GDM1 (cell line): ENCODE measurements around the gene CGB3.
"Not testable (repeated sequence)": the region's sequence is repeated elsewhere in the genome, so short reads cannot be mapped to it uniquely, and the experiment has no call there.

ENCODE experiments used
- DNase-seq: peaks from one replicate; lab custom pipeline; 2025; lab: John Stamatoyannopoulos, UW

CGB3 gene

DNA sequence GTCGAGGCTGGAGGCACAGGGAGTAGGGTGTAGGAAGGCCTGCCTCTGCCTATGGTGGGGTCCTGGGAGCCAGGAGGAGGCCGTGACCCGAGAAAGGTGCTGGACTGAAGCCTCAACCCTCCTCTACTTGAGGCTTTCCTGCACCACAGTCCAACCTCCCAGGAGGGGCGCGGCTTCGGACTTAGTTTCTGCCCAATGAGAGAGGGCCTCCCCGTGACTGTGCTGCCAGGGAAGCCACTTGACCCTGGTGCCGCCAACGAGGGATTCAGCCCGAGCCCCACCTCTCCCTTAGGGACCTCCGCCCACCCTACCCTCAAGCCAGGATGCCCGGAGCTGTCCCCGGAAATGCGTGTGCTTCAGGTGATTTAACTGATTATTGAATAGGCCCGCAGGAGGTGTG lies at the start of gene CGB3:
Gene CGB3 (minus strand): TSS at position 101 of the 400 bp plus-strand sequence. CDS start 362 bp downstream, outside the sequence.
- DNase-seq = not testable (repeated sequence)

DNA sequence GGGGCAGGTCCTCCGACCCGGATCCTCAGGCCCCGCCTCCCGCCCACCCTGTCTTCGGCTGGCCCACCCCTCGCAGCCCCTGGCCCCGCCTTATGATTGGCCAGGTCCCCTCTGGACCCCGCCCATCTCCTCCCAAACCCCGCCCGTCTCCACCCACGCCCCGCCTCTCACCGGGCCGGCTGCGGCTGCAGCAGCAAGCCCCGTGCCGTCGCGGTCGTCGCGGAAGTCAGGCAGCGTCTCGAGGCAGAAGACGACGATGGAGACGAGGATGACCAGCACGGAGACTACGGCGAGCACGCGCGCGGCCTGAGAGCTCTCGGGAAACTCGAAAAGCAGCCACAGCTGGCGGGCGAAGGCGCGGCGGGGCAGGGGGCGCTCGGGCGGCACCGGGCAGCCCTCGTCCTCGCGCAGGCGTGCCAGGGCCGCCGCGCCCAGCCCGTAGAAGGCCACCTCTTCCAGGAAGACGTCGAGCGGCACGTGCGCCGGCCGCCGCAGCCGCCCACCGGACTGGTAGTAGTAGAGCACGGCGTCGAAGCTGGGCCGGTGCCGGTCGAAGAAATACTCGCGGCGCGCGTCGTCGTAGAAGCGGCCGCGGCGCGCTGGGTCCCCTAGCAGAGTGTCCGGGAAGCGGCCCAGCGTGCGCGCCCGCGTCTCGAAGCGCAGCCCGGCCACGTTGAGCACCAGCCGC lies 47.9 kb upstream of the CGB3 start:
- DNase-seq = no peak

DNA sequence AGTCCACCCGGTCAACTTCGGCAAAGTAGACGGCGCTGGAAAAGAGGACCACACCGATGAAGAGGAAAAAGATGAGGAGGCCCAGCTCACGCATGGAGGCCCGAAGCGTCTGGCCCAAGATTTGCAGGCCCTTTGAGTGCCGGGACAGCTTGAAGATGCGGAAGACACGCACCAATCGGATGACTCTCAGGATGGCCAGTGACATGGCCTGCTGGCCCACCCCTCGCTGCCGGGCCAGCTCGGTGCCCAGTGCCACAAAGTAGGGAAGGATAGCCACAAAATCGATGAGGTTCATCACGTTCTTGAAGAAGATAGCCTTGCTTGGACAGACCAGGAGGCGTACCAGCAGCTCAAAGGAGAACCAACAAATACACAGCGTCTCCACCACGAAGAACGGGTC lies 46.3 kb upstream of the CGB3 start:
- no peak for DNase-seq

DNA sequence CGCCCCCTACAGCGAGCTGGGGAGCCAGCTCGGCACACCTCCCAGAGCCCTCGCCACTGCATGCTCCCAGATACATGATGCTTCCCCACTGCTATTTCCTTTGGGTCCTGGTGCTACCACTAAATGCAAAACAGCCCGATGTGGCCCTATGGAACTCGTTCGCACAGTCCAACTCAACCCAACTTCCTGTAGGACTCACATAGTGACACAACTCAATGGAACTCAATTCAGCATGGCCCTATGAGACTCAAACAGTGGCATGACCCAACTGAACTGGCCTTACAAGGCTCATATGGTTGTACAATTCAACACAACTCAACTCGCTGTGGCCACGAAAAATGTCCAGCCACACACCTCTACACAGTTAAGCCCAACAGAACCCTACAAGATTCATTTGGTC lies 44.9 kb upstream of the CGB3 start:
- no peak for DNase-seq

DNA sequence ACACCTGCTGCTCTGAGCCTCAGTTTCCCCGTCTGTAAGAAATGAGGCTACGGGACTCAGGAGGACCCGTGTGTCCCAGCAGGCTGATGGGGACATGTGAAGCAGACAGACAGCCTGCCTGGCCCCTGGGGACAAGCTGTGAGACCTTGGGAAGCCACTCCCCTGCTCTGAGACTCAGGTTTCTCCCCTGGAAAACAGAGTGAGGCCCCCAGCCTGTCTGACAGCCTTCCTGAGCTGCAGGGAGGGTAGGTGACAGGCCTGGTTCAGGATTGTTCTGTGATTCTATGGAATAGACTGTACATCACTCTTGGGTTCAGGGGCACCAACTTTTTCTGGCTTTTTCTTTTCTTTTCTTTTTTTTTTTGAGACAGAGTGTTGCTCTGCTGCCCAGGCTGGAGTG lies 43.4 kb upstream of the CGB3 start:
- no peak for DNase-seq

DNA sequence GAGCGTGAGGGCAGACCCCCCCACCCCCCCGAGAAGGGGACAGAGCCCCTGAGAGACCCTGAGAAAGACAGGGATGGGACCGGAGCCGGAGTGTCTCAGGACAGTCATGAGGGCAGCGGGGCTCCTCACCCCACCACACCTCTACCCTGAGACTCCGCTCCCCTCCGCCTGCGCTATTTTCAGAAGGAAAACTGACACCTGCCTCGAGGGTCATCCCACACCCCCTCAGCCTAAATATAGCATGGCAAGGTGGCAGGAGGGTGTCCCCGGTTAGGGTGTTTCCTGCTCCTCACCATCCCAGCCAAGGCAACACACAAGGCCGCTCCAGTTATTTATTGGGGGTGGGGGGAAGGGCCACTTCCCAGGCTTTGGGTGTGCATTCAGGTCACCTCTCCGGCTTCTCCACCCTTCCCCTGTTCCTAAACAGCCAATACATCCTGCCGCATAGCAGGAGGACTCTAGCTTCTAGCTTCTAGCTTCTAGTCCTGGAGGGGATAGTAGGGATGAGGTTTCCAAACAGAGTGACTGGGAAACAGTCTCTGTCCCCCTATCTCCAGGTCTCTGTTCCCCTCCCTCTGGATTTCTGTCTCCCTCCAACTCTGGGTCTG lies 41.9 kb upstream of the CGB3 start:
- DNase-seq = no peak

DNA sequence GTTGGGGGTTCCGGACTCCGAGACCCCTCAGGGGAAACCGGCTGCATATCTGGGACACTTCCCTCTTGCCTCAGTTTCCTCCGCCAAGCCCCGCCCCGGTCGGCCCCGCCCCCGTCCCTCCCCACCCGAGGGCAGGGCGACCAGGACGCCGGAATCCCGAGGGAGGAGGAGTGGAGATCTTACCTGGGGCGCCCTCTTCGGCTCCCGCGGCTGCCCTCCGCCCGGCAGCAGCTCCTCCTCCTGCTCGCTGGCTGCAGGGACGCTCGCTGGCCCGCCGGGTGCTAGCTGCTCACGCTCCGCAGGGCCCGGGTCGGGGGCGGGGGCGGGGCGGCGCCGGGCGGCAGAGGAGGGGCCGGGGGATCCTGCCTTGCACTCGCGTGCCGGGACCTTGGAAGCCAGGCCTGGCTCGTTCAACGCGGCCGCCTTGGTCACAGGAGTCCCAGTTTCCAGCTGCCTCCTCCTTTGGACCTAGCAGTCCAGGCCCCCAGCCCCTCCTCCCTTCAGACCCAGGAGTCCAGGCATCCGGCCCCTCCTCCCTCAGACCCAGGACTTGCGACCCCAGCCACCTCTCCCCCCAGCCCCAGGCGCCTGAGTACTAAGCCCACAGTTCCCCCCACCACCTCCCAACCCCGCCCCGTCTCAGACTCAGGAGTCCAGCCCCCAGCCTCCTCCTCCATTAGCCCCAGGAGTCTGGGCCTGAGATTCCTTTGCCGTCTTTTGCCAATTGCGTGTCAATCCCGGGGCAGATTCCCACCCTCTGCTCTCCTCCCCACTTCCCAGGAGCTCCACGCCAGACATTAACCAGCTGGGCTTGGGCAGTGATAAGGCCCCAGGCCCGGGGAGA lies 40.9 kb upstream of the CGB3 start, which contains the start of gene NTF4:
Gene NTF4 (minus strand): TSS at position 51 of the 844 bp plus-strand sequence. CDS start 2,821 bp downstream, outside the sequence.
- DNase-seq = no peak

DNA sequence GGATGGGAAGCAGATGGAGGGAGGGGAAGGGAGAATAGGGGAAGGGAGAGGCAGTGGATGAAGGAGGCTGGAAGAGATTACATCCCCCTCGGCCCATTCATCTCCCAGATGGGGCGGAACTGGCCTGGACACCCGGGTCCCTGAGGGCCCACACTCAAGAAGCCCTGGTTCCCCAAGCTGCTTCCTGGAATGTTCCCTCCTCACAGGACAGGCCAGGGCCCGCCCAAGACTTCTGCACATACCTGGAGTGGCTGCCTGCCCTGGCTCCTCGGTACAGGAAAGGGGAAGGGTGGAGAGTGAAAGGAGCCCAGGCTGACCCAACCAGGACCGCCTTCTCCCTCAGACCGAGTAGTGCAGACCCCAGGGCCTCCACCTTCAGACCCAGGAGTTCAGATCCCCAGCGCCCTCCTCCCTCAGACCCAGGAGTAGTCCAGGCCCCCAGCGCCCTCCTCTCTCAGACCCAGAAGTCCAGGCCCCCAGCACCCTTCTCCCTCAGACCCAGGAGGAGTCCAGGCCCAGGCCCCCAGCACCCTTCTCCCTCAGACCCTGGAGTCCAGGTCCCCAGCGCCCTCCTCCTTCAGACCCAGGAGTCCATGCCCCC lies 40.0 kb upstream of the CGB3 start:
- no peak for DNase-seq

DNA sequence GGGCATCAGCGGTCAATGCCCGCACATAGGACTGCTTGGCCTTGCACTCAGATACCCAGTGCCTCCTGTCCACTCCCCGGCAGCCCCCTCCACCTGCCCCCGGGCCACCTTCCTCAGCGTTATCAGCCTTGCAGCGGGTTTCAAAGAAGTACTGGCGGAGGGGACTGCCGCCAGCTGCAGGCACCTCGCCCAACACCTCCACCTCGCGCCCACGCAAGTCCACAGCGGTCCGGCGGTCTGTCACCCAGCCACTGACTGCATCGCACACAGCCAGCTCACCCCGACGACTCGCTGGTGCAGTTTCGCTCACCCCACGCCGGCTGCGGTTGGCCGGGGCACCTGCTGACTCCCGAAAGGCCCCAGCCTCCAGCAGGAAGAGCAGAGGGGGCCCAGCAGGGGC lies 37.3 kb upstream of the CGB3 start:
- no peak for DNase-seq

DNA sequence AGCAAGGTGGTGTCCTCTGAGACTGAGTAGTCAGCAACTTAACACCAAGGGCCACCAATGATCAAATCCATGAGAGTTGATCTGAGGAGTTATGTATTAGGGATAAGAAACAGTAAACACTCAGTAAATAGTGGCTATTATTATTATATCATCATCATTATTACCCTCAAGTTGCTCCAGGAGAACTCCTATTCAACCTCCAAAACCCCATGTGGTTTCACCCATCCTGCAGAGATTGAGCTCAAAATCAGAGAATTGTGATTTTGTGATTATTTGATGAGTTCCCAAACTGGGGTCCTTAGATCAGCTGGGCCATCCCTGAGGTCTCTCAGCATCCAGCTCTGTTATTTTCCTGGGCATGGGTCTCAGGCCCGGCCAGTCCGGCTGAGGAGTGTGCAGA lies 36.9 kb upstream of the CGB3 start:
- no peak for DNase-seq

DNA sequence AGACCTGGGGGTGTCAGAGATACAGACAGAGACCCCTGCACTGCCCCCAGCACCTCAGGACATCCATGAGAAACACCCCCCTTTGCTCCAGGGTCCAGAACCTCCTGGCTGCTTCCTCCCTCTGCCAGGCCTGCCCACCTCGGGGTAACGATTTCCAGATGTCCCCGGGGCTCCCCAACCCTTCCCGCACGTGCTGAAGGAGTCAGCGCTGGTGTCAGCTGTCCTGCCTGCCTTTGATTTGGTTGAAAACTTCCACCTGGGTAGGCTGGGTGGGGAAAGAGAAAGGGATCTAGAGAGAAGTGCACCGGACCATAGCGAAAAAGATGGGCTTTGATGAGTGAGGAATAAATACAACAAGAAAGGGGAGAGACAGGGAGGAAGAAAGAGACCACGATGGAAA lies 34.9 kb upstream of the CGB3 start:
- no peak for DNase-seq

DNA sequence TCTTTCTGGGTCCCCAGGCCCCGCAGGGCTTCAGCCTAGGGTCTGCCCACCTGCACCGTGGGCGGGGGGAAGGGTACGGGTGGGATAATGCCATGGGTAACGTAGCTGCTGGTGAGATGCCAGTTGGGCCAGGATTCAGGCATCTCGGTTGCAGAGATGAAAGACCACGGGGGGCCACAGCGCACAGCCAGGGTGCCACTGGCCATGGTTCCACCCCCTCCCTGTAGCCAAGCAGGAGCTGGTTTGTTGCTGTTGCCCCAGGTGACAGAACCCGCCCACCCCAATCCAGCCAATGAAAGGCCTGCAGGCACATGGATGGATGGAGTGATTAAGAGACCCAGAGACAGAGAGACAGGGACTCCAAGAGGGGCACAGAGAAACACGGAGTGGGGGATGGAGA lies 34.4 kb upstream of the CGB3 start:
- DNase-seq = no peak

DNA sequence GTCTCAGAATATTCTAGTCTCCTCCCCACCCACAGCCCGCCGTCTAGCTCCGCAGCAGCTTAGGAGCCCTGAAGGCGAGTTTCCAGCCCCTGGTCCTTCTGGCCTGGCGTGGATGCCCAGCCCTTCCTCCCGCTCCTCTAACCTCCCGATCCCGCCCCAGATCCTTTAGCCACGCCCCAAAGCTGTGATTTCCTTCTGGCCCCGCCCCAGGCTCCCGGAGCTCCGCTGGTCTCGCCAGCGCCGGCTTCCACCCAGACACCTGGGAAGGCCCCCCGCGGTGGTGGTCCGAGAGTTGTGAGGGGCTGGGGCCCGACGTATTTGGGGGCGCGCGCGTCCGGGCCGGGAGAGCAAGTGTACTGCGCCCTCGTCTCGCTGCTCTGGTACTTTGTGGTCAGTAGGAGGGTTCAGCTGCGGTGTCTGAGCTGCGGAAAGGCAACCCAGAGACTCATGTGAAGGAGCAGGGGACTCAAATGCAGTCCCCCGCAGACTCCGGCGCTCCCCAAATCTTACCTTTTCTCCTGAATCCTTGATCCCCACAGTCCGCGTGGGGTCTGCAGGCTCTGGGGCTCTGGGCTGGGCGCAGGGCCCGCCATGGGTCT lies 33.6 kb upstream of the CGB3 start, which contains the start of gene CGB7:
Gene CGB7 (minus strand): TSS at position 114 of the 599 bp plus-strand sequence. CDS start 2,374 bp downstream, outside the sequence.
- no peak for DNase-seq

DNA sequence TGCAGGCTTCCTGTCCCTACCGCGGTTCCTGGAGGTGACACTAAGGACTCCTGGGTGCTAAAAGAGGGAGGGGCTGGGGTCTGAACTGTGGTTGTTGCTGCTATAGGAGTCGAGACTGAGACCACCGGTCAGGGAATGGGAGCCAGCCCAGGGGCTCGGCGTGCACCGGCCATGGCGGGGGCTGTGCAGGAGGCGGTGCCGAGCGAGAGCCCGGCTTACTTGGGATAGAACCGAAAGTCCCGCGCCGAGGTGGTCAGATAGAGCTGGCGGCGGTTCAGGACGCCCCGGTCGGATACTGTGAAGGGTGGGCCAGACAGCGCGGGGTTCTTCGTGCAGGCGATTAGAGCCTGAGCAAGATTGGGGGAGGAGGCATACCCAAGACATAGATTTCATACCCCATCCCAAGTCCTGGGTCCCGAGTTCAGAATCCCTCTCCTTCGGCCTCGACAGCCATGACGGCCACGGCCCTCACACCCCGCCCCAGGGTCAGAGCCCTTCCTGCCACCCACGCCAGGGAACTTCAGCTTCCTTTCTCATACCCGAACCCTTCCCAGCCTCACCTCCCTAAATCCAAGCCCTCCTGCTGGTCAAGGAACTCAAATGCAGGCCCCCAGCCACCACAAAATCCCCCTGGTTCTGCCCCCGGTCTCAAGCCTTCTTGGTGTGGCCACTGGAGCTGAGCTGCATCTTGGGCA lies 32.9 kb upstream of the CGB3 start:
- not testable (repeated sequence) for DNase-seq

DNA sequence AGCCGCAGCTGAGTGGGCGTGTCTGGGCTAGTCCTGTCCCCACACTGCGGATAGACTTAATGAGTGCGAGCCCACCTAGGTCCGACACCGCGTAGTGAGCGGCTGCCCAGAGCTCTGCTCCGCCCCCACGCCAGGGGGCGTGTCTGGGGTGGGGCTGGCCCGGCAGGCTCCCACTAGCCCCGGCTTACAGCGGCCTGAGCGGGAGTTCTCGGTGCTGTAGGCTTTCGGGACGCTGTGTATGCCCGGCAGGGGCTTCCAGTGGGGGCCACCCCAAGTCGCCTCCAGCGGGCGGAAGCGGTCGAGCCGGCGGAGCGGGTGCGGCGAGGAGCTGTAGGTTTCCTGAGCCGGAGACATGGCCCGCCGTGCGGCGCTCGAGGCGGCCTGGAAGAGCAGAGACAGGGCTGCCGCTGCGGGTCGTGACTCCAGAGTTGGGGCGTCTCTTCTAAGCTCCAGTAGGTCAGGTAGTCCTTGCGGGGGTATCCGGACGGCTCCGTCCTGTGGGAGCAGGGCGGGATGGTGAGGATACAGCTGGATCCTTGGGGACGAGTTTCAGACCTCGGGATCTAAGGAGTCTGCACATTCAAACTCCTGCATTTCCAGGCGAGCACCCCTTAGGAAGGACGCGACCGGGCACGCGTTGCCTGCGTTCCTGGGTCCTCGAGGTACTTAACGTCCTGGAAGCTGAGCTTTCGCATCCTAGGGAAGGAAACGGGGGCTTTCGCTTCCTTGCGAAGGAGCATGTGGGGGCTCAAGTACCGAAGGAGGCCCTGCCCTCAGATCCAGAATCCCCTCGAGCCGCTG lies 32.2 kb upstream of the CGB3 start:
- DNase-seq = no peak

DNA sequence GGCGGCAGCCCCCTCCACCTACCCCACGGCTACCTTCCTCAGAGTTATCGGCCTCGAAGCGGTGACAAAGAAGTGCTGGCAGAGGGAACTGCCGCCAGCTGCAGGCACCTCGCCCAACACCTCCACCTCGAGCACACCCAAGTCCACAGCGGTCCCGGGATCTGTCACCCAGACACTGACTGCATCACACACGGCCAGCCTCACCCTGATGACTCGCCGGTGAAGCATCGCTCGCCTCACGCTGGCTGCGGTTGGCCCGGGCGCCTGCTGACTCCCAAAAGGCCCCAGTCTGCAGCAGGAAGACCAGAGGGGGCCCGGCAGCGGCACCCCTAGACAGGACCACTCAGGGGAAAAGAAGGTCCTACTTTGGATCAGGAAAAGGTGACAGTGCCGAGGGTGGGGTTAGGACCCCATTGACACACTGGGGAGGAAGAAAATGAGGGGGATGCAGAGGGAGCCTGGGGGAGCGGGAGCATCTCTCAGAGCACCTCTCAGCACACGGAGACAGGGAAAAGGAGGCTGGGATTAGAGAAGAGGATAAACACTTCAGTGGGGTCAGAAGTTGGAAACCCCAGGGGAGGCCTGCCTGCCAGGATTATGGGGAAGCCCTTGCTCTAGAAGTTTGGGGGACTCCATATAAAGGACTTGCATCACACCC lies 26.4 kb upstream of the CGB3 start:
- not testable (repeated sequence) for DNase-seq

DNA sequence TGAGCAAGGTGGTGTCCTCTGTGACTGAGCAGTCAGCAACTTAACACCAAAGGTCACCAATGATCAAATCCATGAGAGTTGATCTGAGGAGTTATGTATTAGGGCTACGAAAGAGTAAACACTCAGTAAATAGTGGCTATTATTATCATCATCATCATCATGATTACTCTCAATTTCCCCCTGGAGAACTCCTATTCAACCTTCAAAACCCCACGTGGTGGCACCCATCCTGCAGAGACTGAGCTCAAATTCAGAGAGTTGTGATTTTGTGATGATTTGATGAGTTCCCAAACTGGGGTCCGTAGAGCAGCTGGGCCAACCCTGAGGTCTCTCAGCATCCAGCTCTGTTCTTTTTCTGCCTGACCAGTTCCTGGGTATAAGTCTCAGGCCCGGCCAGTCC lies 25.7 kb upstream of the CGB3 start:
- not testable (repeated sequence) for DNase-seq

DNA sequence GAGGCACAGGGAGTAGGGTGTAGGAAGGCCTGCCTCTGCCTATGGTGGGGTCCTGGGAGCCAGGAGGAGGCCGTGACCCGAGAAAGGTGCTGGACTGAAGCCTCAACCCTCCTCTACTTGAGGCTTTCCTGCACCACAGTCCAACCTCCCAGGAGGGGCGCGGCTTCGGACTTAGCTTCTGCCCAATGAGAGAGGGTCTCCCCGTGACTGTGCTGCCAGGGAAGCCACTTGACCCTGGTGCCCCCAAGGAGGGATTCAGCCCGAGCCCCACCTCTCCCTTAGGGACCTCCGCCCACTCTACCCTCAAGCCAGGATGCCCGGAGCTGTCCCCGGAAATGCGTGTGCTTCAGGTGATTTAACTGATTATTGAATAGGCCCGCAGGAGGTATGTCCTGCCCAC lies 24.9 kb upstream of the CGB3 start, which contains the start of gene CGB8:
Gene CGB8 (minus strand): TSS at position 101 of the 400 bp plus-strand sequence. CDS start 372 bp downstream, outside the sequence.
- not testable (repeated sequence) for DNase-seq

DNA sequence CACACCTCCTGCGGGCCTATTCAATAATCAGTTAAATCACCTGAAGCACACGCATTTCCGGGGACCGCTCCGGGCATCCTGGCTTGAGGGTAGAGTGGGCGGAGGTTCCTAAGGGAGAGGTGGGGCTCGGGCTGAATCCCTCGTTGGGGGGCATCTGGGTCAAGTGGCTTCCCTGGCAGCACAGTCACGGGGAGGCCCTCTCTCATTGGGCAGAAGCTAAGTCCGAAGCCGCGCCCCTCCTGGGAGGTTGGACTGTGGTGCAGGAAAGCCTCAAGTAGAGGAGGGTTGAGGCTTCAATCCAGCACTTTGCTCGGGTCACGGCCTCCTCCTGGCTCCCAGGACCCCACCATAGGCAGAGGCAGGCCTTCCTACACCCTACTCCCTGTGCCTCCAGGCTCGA lies 19.4 kb upstream of the CGB3 start, which contains the start of gene CGB5:
Gene CGB5 (plus strand): TSS at position 301 of the 400 bp plus-strand sequence. CDS start 362 bp downstream, outside the sequence.
- DNase-seq = not testable (repeated sequence)
